HG03097 (cell line): ENCODE data around the gene DPM2.

Experiments
- ATAC-seq: cut with Tn5 transposase; IDR thresholded peaks from one replicate; pipeline ENCODE4 v1.9.1; 2021; ENCODE audit not compliant: unreplicated experiment, low FRiP score

The DPM2 gene

GRCh38 chr9:127973169-127974000 is 35.7 kb upstream of the DPM2 start:
- no peak for ATAC-seq

GRCh38 chr9:127972236-127972871 is 34.7 kb upstream of the DPM2 start:
- ATAC-seq = no peak

DNA sequence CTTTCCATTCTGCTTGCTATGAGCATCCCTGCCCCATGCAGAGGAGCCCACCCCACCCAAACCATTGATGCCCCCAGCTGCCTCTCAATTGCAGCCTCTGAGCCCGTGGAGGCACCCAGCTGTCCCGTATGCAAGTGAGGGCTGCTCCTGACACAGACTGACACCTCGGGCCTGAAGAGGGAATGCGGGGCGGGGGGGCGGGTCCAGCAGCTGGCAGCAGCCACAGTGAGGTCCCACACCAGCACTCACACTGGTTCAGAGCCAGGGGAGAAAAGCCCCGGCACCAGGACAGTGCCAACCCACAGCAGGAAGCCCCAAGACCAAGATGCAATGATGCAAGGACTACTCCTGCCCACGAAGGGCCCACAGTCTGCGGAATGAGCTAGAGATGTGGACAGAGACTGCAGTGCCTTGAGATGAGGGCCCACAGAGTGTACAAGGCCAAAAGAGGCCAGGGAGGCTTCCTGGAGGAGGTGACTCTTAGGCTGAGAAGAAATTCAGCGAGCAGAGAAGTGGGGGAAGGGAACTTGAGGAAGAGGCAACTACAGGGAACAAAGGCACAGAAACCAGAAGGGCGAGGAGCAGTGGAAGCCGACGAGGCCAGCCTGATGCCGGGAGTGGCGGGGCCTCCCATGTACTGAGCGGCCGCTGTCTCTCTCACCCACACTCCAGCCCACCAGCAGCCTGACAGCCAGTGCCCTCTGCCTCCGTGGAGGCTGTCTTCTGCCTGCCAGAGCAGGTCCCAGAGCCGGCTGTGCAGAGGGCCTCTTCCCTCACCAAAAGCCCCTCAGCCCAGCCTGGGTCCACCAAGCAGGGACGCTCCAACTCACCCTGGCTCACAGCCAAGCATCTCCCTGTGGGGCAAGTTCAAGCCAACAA is 33.9 kb upstream of the DPM2 start:
- peak; percentile 18 for ATAC-seq

DNA sequence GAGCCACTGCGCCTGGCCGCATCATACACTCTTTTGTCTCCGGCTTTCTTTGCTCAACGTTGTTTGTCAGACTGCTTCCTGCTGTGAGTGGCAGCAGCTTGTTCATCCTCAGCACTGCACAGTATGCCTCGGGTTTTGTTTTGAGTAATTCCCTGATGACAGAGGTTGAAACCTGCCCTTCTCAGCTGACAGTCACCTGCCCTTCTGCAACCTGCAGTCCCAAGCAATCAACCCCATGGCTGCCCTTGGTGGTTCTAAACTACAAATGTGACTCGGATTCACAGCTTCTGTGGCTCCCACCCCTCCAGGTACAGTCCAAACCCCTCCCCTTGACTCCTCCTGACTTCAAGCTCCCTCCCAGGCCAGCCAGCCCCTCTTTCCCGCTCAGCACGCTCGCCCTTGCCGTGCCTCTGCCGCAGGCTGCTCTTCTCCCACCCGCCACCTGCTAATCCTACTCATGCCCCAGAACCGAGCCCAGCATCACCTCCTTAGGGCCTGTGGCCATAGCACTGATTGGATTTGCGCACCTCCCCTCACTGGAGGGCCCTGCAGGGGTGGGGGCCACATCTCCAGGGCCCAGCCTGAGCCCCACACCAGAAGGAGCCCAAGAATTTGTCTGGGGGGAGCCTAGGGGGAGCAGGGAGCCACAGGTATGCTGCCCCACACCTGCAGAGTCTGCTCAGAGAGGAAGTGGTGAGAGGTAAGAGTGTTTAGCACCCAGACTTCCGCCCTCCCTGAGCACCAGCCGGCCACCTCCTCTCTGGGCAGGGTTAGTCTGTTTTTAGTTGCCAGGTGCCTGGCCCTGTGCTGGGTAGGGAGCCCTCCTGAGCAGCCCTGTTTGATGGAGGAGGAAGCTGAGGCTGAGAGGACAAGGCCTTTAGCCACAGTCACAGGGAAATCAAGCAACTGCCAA is 33.0 kb upstream of the DPM2 start:
- peak; percentile 55 for ATAC-seq

- ATAC-seq = no peak
Measured at GRCh38 chr9:127968700-127969383, 31.2 kb upstream of the DPM2 start.

- no peak for ATAC-seq
Measured at GRCh38 chr9:127968042-127968441, 30.4 kb upstream of the DPM2 start.

DNA sequence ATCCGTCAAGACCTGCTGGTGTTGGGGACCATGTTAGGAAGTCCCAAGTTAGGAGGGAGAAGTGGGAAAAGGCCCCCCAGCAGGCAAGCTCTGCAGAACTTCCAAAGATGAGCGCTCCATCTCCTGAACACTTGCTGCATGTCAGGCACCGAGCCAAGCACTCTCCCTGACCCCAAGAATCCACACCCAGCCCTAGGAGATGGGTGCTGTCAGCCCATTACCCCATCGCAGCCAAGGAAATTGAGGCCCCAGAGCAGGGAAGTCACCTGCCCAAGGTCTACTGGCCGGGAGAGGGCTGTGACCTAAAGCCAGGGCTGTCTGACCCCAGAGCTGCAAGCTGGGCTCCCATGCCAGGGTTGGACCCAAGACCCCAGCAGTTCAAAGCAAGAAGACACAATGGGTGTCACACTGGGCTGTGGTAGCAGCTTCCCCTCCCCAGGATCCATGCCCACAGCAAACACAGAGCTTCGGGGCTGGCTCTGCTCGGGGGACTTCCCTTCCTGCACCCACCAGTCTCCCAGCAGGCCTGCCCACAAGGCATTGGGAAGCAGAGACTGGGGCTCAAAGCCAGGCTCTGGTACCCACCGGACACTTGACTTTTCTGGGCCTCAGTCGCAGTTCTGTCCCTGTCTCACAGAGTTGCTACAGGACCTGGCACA is 29.6 kb upstream of the DPM2 start:
- ATAC-seq = no peak

DNA sequence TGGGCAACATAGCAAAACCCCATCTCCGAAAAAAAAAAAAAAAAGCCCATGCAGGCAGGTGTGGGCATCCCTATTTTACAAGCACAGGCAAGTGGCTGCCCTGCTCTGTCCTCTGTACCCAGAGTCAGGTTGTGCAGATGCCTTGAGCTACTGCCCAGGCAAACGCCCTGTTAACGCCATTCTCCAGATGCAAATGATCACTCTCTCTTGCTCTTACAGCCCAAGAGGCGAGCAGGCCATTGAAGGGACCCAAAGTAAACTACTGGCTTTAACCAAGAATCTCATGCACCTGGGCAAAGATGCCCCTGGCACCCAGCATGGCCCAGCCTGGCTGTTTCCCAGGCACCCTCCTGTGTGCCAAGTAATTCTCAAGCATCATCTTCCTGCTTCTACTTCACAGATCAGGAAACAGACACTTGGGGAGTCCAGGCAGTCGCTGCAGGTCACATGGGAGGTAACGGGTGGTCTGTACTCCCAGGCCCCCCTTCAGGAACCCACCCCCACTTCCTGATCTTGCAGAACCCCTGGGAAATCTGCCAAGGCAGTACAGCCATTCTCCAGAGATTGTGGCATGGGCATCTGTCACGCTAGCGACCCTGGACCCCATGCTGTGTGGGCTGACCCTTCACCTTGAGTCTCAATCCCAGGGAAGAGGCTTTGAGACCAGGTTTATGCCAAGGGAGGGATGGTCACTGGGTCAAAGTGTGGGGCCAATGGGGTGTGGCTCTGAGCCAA is 28.9 kb upstream of the DPM2 start:
- ATAC-seq = no peak

DNA sequence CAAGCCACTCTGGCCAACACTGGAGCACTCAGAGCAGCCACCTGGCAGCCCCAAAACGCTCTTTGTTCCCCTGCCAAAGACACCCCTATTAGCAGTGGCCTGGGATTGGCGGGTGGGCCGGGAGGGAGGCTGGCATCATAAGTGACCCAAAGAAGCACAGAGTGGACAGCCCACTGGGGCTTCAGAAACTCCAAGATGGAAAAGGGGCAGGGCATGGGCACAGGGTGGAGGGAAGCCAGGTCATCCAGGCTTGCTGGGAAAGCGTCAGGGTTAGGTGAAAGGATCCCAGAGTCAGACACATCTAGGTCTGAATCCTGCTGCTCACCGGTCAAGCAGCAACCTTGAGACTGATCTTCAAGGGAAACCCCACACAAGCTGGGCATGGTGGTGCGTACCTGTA is 28.3 kb upstream of the DPM2 start:
- ATAC-seq = no peak

GRCh38 chr9:127963359-127964064 is 25.9 kb upstream of the DPM2 start:
- ATAC-seq = no peak

GRCh38 chr9:127963041-127963358 is 25.3 kb upstream of the DPM2 start:
- ATAC-seq = no peak

- no peak for ATAC-seq
Measured at GRCh38 chr9:127962278-127962677, 24.6 kb upstream of the DPM2 start.

DNA sequence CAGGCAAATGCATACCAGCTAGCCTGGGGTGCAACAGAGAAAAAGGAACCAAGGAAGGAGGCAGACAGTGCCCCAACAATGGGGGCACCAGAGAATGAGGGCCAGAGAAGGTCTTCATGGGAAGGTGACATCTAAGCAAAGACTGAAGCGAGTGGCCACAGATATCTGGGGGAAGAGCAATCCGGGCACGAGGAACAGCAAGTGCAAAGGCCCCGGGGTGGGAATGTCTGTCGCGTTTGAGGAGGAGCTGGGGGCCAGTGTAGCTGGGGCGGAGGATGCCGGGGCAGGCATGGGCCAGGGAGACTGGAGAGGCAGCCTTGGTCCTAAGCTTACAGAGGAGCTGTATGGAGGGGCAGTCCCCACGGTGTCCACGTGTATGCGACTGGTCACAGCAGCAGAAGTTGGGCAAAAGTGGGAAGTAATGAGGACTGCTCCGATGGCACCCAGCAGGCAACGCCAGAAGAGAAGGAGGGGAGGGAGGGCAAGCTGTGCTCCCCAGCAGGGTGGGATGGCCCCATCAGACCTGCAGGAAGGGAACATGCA is 24.0 kb upstream of the DPM2 start:
- no peak for ATAC-seq

DNA sequence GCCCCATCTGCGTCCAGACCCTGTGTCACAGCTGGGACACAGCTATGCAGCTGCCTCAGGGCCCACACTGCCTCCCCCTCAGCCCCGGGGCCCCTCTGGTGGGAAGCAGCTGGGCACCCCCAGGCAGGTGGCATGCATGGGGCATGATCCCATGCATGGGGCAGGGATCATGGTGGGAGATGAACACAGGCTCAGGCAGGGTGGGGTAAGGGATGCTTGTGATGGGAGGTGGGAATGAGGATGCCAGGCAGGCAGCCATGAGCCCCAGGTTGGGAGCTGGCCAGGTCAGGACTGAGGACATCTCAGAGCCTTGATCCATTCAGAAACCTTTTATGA is 23.5 kb upstream of the DPM2 start:
- ATAC-seq = no peak

DNA sequence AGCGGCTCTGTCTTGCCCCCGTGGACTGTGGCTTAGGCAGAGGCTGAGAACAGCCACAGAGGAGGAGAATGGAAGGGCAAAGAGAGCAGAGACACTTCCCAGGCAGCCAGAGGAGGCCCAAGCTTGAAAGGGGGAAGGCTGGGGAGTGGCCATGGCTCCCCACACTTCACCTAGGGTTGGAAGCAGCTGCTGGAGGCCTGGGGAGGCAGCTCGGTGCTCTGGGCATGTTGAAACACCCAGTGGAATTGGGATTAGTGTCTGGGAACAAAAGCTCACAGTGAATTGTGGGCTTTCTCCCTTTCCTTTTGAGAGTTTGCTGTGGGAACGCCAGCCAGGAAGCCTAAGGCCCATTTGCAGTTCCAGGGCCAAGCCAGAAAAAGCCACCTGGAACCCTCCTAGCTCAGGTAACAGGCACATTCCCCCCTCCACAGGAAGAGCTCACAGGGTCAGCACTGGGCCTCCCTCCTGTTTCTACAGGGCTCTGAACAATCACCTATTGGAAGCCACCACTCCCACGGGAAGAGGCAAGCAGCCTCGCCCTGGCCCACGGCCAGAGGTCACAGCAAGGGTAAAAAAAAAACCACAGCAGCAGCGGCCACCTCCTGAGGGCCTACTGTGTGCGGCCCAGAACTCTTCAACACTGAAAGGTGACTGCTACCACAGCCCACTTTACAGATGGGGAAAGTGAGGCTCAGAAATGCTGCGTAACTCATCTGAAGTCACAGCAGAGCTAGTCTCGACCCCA is 22.9 kb upstream of the DPM2 start:
- ATAC-seq = no peak

DNA sequence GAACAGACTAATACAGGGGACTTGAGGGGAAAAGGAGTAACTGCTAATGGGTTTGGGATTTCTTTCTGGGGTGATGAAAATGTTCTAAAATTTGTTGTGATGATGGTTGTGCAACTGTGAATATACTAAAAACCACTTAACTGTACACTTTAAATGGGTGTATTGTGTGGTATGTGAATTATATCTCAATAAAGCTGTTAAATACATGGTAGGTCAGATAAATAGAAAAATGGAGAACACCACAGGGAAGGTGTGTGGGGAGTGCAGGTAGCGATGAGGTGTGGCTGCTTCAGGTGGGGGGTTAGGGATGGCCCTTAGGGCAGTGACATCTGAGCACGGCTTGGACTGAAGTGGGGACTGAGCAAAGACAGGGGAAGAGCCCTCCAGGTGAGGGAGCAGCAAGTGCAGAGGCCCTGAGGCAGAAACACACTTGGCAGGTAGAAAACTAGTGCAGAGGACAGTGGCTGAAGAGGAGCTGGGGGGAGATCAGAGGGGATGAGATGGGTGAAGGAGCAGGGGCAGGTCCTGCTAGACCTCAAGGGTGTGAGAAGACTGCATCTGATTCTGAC is 22.3 kb upstream of the DPM2 start:
- no peak for ATAC-seq

- no peak for ATAC-seq
Measured at GRCh38 chr9:127959398-127959797, 21.7 kb upstream of the DPM2 start.
